OCI-LY3 (cell line): Measurements from ENCODE around the gene CDH5.

Experiments used
- CTCF ChIP-seq: fragments of 200-600, 300-600 bp; sonication (generic); IDR thresholded peaks from 2 replicates; pipeline ENCODE4 v1.5.1; 2014; ENCODE audit warnings: antibody characterized with exemption, low read length, low read depth
- EZH2phosphoT487 ChIP-seq: fragments of 200-600 bp; shearing (Covaris generic); IDR thresholded peaks from 2 replicates; pipeline ENCODE4 v1.6.1; 2018; ENCODE audit warnings: antibody characterized with exemption, mixed run types, low read depth

GRCh38 chr16:66379571-66379941 lies 13.1 kb downstream of the CDH5 start:
- TF ChIP-seq CTCF (no peak), EZH2phosphoT487 (no peak)
